Measurements from ENCODE around the gene EPB42. TPM values are rescaled to one million over a fixed set of nuclear protein-coding genes. Genes with fewer than 3 reads are reported as not detected.
A peak's percentile ranks its signal among the peaks of the same experiment; 100 is the strongest.

EPB42 gene
- polyA plus RNA-seq, 1 experiment: not detected

- POLR2A ChIA-PET: no interaction called here
Measured at GRCh38 chr15:43225201-43225949, 4.6 kb upstream of the EPB42 start.

GRCh38 chr15:43221422-43221821 lies 604 bp upstream of the EPB42 start:
- no peak for DNase-seq (ENCODE audit: low read depth)
- Histone ChIP-seq H3K4me3 (ENCODE audit: low read depth, low read length) (no peak overlapping the region), H3K36me3 (ENCODE audit: control insufficient read depth, insufficient read depth, low read length) (no peaks in the 10 kb centered on the region), H3K27me3 (ENCODE audit: control insufficient read depth, insufficient read depth, low read length) (peaks cover 6% of the 10 kb centered on the region)
- TF ChIP-seq CTCF (IDR thresholded peaks at IDR 0.05; ENCODE audit: insufficient read depth, low read depth, low read length): no peak
- ChIA-PET POLR2A (no interaction called here), CTCF (interaction anchor here (2.8 kb wide), 1 partner anchor 64 kb away, joined by 15 read pairs; no protein-coding TSS in a partner anchor)

More at GRCh38 chr15:43225201-43225949, 4.6 kb upstream of the EPB42 start:
- Histone ChIP-seq H3K27me3 (ENCODE audit: control insufficient read depth, insufficient read depth, low read length) (peaks cover 6% of the 10 kb centered on the region), H3K36me3 (ENCODE audit: control insufficient read depth, insufficient read depth, low read length) (no peaks in the 10 kb centered on the region), H3K4me3 (ENCODE audit: low read depth, low read length) (no peak overlapping the region)
- peak; percentile 79 for TF ChIP-seq CTCF (IDR thresholded peaks at IDR 0.05; ENCODE audit: insufficient read depth, low read depth, low read length)
- no peak for DNase-seq (ENCODE audit: low read depth)
- CTCF ChIA-PET: interaction anchor here (0.8 to 3.5 kb wide), 29 partner anchors 8 to 130 kb away, joined by 3 to 127 read pairs (median 6); partner anchors contain the start of gene TGM5

- Histone ChIP-seq H3K27me3 (ENCODE audit: control insufficient read depth, insufficient read depth, low read length) (peaks cover 8% of the 10 kb centered on the region), H3K36me3 (ENCODE audit: control insufficient read depth, insufficient read depth, low read length) (no peaks in the 10 kb centered on the region), H3K4me3 (ENCODE audit: low read depth, low read length) (no peak overlapping the region)
- TF ChIP-seq CTCF (IDR thresholded peaks at IDR 0.05; ENCODE audit: insufficient read depth, low read depth, low read length): no peak
- DNase-seq (ENCODE audit: low read depth): no peak
- CTCF ChIA-PET: interaction anchor here (0.9 to 4.3 kb wide), 6 partner anchors 11 to 66 kb away, joined by 3 to 23 read pairs (median 3); no protein-coding TSS in a partner anchor
- POLR2A ChIA-PET: no interaction called here
Measured at GRCh38 chr15:43219929-43220928, 589 bp downstream of the EPB42 start.

- H3K36me3 ChIP-seq (ENCODE audit: control insufficient read depth, insufficient read depth, low read length): no peaks in the 10 kb centered on the region
- no peak overlapping the region for H3K4me3 ChIP-seq (ENCODE audit: low read depth, low read length)
- no peak for DNase-seq (ENCODE audit: low read depth)
- ChIA-PET CTCF (interaction anchor here (0.9 to 4.3 kb wide), 8 partner anchors 10 to 67 kb away, joined by 3 to 23 read pairs (median 3); no protein-coding TSS in a partner anchor), POLR2A (no interaction called here)
- peak; percentile 34 for TF ChIP-seq CTCF (IDR thresholded peaks at IDR 0.05; ENCODE audit: insufficient read depth, low read depth, low read length)
- peaks cover 8% of the 10 kb centered on the region for H3K27me3 ChIP-seq (ENCODE audit: control insufficient read depth, insufficient read depth, low read length)
Measured at GRCh38 chr15:43218908-43219706, 1.7 kb downstream of the EPB42 start.

All from BJ (cell line).